ENCODE measurements around the gene P3H1.

DNA sequence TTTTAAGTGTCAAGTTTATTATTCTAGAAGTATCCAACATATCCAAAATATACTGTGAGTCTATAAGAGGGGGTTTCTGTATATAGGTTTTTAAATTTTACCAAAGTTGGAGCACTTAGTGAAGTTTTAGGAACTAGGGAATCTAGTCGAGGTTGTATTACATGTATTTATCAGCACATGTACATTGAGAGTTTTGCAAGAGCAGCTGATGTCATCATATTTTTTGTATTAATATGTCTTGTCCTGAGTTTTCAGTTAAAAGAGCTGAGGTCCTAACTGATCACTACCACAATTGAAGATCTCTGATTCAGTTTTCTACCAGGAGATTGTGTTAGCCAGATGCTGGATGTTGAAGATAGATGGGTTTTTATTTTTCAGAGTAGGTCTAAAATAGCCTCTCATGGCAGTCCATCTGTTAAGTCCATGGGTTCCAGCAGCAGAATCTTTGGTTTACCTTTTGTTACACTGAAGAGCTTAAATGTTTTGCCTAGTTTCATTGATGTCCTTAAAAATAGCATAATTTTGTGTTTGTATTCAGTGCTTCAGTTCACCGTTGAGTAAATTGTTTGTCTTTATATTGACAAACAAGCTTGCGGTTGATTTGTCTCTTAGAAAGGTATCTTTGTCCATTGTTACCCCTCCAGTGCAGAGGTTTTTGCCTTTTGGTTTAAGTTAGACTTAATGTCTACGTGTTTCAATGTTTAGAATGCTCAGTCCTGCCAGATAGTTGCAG lies 68.6 kb downstream of the P3H1 start:
- TF ChIP-seq REST (IDR thresholded peaks at IDR 0.05; ENCODE audit: insufficient replicate concordance, low read depth) (no peak), POLR2AphosphoS5 (IDR thresholded peaks at IDR 0.05; ENCODE audit: low read depth) (no peak)
- TF ChIP-seq, protein P1, sequence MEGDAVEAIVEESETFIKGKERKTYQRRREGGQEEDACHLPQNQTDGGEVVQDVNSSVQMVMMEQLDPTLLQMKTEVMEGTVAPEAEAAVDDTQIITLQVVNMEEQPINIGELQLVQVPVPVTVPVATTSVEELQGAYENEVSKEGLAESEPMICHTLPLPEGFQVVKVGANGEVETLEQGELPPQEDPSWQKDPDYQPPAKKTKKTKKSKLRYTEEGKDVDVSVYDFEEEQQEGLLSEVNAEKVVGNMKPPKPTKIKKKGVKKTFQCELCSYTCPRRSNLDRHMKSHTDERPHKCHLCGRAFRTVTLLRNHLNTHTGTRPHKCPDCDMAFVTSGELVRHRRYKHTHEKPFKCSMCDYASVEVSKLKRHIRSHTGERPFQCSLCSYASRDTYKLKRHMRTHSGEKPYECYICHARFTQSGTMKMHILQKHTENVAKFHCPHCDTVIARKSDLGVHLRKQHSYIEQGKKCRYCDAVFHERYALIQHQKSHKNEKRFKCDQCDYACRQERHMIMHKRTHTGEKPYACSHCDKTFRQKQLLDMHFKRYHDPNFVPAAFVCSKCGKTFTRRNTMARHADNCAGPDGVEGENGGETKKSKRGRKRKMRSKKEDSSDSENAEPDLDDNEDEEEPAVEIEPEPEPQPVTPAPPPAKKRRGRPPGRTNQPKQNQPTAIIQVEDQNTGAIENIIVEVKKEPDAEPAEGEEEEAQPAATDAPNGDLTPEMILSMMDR (IDR thresholded peaks at IDR 0.05; ENCODE audit: insufficient read depth, low read length): no peak
